Neutrophil (primary cell): ENCODE data around the gene BCS1L.

ENCODE experiments used
- H3K27ac ChIP-seq: fragments of 200-600 bp; sonication (generic); 2 replicates; pipeline ENCODE4 v1.5.1; 2016; ENCODE audit warnings: mild to moderate bottlenecking, moderate library complexity
- H3K27me3 ChIP-seq: fragments of 200-600 bp; sonication (generic); 2 replicates; pipeline ENCODE4 v1.6.0; 2016; ENCODE audit warnings: mild to moderate bottlenecking
- H3K36me3 ChIP-seq: fragments of 200-600 bp; sonication (generic); 2 replicates; pipeline ENCODE4 v1.5.1; 2017
- H3K4me1 ChIP-seq, 2 experiments: fragments of 200-600 bp in 1 of 2; sonication (generic) in 1 of 2; 1 replicate in 1 of 2; 2 replicates in 1 of 2; pipeline versions ENCODE4 v1.5.1 to v1.6.1; 2013 to 2016; ENCODE audit warnings: low read depth in 1 of 2, low read length in 1 of 2, mild to moderate bottlenecking in 1 of 2, moderate library complexity in 1 of 2; ENCODE audit not compliant: control insufficient read depth in 1 of 2, insufficient read depth in 1 of 2
- H3K4me3 ChIP-seq, 2 experiments: fragments of 200-600 bp in 1 of 2; sonication (generic) in 1 of 2; 1 replicate in 1 of 2; 2 replicates in 1 of 2; pipeline ENCODE4 v1.5.1; 2013 to 2016; ENCODE audit warnings: low read depth in 1 of 2, low read length in 1 of 2, mild to moderate bottlenecking in 1 of 2, moderate library complexity in 1 of 2
- H3K9me3 ChIP-seq: fragments of 200-600 bp; sonication (generic); 2 replicates; pipeline ENCODE4 v1.5.1; 2016
- CTCF ChIP-seq: fragments of 200-600 bp; sonication (generic); IDR thresholded peaks from 2 replicates; pipeline ENCODE4 v1.5.1; 2016; ENCODE audit warnings: antibody characterized with exemption

The BCS1L gene

DNA sequence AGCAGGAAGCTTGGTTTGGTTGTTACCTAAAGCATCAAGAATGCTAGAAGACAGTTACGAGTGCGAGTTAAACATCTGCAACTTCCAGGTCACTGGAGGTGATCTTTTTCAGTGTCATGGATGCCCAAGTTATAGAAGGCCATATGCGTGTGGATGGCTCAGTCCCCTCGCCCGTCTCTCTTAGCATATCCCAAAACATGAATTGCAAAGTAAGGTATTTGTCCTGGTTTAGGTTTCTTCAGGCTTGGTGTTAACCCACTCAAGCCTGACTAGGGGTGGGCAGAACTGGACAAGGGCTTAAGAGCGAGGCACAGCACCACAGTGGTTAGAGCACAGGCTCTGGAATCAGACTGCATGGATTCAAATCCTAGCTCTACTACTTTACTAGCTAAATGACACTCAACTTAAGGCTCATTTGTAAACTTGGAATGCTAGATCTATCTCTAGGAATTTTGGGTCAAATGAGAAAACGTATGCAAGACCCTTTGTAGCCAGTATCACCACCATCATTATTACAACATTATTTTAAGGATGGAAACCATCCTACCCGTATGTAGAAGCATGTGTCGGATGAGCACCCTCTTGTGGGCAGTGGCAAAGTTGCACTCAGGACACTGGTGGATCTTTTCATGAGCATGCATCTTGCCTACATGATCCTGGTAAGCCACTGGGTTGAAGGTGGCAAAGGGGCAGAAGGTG, 11.2 kb upstream of the BCS1L start:
- H3K9me3 ChIP-seq: no peaks in the 10 kb centered on the region
- H3K4me1 ChIP-seq: no peaks in the 10 kb centered on the region
- H3K4me3 ChIP-seq: no peak overlapping the region
- no peak overlapping the region for H3K27ac ChIP-seq
- H3K36me3 ChIP-seq: peaks cover 96% of the 10 kb centered on the region
- H3K27me3 ChIP-seq: no peaks in the 10 kb centered on the region
- peak; percentile 59 for TF ChIP-seq CTCF

- peak; percentile 16 for TF ChIP-seq CTCF
- Histone ChIP-seq H3K9me3 (no peaks in the 10 kb centered on the region), H3K4me1 (no peaks in the 10 kb centered on the region), H3K36me3 (peaks cover 96% of the 10 kb centered on the region), H3K27ac (no peak overlapping the region), H3K4me3 (no peak overlapping the region), H3K27me3 (no peaks in the 10 kb centered on the region)
Observed at GRCh38 chr2:218648787-218649100, 10.7 kb upstream of the BCS1L start.

GRCh38 chr2:218655751-218656150, 3.7 kb upstream of the BCS1L start:
- H3K4me1 ChIP-seq: peaks cover 24 to 26% of the 10 kb centered on the region in 2 experiments
- peaks cover 52% of the 10 kb centered on the region for H3K36me3 ChIP-seq
- H3K27me3 ChIP-seq: no peaks in the 10 kb centered on the region
- H3K27ac ChIP-seq: no peak overlapping the region
- H3K4me3 ChIP-seq: no peak overlapping the region
- no peak for TF ChIP-seq CTCF
- H3K9me3 ChIP-seq: no peaks in the 10 kb centered on the region

DNA sequence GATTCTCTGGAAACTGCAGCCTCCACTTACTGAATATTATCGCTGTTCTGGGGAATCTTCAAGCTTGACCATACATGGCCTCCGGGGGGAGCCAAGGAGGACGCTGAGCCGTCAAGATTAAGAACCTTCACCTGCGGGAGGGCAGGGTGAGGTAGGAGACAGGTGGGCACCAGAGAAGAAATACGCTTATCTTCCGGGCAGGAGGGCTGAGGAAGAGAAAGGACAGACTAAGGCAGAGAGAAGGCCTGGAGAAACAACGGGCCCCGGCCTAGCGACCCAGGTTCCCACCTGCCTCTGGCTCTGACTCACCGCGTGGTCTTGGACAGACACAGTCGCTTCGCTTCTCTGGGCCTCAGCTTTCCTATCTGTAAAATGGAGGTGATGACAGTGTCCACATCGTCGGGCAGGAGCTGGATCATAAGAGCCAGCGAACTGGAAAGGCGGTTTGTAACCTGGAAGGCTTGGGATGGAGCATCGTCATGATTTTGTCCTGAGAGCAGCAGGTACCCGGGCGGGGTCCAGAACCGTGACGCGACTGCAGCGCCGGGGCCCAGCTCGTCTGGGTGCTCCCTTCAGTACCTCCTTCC, 719 bp upstream of the BCS1L start:
- TF ChIP-seq CTCF: no peak
- H3K9me3 ChIP-seq: no peaks in the 10 kb centered on the region
- H3K4me1 ChIP-seq: peaks cover 24 to 26% of the 10 kb centered on the region in 2 experiments
- peak overlapping the region; percentile 78 for H3K27ac ChIP-seq
- H3K4me3 ChIP-seq: peak overlapping the region; percentile 79
- no peaks in the 10 kb centered on the region for H3K27me3 ChIP-seq
- H3K36me3 ChIP-seq: peaks cover 44% of the 10 kb centered on the region

- TF ChIP-seq CTCF: no peak
- H3K36me3 ChIP-seq: peaks cover 47% of the 10 kb centered on the region
- no peaks in the 10 kb centered on the region for H3K27me3 ChIP-seq
- H3K9me3 ChIP-seq: no peaks in the 10 kb centered on the region
- H3K4me1 ChIP-seq: peaks cover 24% of the 10 kb centered on the region in 2 experiments
- peak overlapping the region; percentile 78 for H3K27ac ChIP-seq
- peak overlapping the region; percentile 79 for H3K4me3 ChIP-seq
Observed at GRCh38 chr2:218659988-218660358, 490 bp downstream of the BCS1L start.
